Measurements from ENCODE around the gene CACNA2D1. TPM values are rescaled to one million over a fixed set of nuclear protein-coding genes. Genes with fewer than 3 reads are reported as not detected.

Gene CACNA2D1
- total RNA-seq, 4 donors from 2014 or later: 30.6 to 60.0 (median 45.7) TPM

DNA sequence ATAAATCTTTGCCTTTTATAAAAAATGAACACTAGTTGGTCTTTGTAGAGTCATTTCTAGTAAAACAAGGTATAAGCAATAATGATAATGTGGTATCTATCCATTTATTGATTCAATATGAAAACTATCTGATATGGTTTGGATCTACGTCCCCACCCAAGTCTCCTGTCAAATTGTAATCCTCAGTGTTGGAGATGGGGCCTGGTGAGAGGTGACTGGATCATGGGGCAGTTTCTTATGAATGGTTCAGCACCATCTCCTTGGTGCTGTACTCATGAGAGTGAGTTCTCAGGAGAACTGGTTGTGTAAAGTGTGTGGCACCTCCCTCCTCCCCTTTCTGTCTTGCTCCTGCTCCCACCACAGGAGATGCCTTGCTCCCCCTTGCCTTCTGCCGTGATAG lies 288.8 kb downstream of the CACNA2D1 start:
- TF ChIP-seq EP300 (IDR thresholded peaks at IDR 0.05): no peak
- TF ChIP-seq, protein P1, sequence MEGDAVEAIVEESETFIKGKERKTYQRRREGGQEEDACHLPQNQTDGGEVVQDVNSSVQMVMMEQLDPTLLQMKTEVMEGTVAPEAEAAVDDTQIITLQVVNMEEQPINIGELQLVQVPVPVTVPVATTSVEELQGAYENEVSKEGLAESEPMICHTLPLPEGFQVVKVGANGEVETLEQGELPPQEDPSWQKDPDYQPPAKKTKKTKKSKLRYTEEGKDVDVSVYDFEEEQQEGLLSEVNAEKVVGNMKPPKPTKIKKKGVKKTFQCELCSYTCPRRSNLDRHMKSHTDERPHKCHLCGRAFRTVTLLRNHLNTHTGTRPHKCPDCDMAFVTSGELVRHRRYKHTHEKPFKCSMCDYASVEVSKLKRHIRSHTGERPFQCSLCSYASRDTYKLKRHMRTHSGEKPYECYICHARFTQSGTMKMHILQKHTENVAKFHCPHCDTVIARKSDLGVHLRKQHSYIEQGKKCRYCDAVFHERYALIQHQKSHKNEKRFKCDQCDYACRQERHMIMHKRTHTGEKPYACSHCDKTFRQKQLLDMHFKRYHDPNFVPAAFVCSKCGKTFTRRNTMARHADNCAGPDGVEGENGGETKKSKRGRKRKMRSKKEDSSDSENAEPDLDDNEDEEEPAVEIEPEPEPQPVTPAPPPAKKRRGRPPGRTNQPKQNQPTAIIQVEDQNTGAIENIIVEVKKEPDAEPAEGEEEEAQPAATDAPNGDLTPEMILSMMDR (IDR thresholded peaks at IDR 0.05): no peak
- no peak for TF ChIP-seq POLR2A (IDR thresholded peaks at IDR 0.05; ENCODE audit: low read depth)
- no peak for TF ChIP-seq POLR2AphosphoS5 (IDR thresholded peaks at IDR 0.05)
- no peak overlapping the region for H3K4me3 ChIP-seq
- H3K36me3 ChIP-seq: no peaks in the 10 kb centered on the region

DNA sequence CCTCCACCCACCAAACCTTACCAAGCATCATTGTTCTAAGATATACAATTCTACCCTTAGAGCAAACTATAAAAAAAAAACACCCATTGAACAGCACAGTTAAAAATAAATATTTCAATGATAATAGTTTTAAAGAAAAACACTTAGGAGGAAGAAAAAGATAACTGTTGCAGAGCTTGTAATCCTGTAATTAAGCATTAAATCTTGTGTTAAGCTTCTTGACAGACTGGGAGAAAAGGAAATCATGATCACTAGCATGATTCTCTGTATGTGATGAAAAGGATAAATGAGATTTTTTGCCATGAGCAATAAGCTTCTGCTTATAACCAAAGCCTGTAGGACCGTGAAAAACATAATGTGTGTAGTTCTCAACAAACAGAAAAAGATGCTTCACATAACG lies 289.8 kb downstream of the CACNA2D1 start:
- TF ChIP-seq, protein P1 (IDR thresholded peaks at IDR 0.05): no peak
- TF ChIP-seq POLR2A (IDR thresholded peaks at IDR 0.05; ENCODE audit: low read depth) (no peak), EP300 (IDR thresholded peaks at IDR 0.05) (no peak), POLR2AphosphoS5 (IDR thresholded peaks at IDR 0.05) (no peak)

More for the DNA sequence above, 288.8 kb downstream of the CACNA2D1 start:
- DNase-seq (ENCODE audit: extremely low spot score): no peak
- no peak overlapping the region for H3K27ac ChIP-seq (replicated peaks in 1 of 4)
- peaks cover 0 to 11% (median 4%) of the 10 kb centered on the region in 4 donors for H3K4me1 ChIP-seq
- no peaks in the 10 kb centered on the region for H3K9me3 ChIP-seq
- no peaks in the 10 kb centered on the region for H3K27me3 ChIP-seq
- intact Hi-C loops (cut with DNase I): no loop called here
- WGBS: 80% methylated on average over 2 of the region's 2 CpGs

DNA sequence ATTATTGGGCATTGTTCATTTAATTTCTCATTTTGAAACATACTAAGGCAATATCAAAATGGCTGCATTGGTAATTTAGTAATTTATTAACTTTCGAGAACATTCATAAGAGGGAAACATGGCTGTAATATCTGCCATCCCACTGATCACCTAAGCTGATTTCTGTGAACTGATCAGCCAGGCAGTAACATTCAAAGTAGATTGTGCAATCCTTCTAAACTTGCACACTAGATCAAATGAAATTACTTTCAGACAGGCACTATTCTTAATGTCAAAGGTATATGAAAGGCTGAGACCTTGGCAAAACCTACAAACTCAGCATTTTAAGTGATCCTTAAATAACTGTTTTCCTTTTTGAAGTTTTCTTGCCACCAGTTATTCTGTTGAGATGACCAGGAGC lies 290.7 kb downstream of the CACNA2D1 start:
- intact Hi-C loops (cut with DNase I): no loop called here
- Histone ChIP-seq H3K27ac (replicated peaks in 1 of 4) (no peak overlapping the region), H3K27me3 (no peaks in the 10 kb centered on the region), H3K36me3 (no peaks in the 10 kb centered on the region), H3K4me3 (no peak overlapping the region), H3K4me1 (peaks cover 0 to 11% (median 4%) of the 10 kb centered on the region in 4 donors), H3K9me3 (no peaks in the 10 kb centered on the region)
- WGBS: 96% methylated on average over 1 of the region's 1 CpG
- DNase-seq (ENCODE audit: extremely low spot score): no peak
- no peak for TF ChIP-seq POLR2A (IDR thresholded peaks at IDR 0.05; ENCODE audit: low read depth)
- no peak for TF ChIP-seq POLR2AphosphoS5 (IDR thresholded peaks at IDR 0.05)
- TF ChIP-seq, protein P1 (IDR thresholded peaks at IDR 0.05): no peak
- TF ChIP-seq EP300 (IDR thresholded peaks at IDR 0.05): no peak

More for the DNA sequence above, 289.8 kb downstream of the CACNA2D1 start:
- no peaks in the 10 kb centered on the region for H3K36me3 ChIP-seq
- intact Hi-C loops (cut with DNase I): no loop called here
- 75% methylated on average over 2 of the region's 2 CpGs for WGBS
- no peak for DNase-seq (ENCODE audit: extremely low spot score)
- H3K27me3 ChIP-seq: no peaks in the 10 kb centered on the region
- H3K9me3 ChIP-seq: no peaks in the 10 kb centered on the region
- H3K27ac ChIP-seq (replicated peaks in 1 of 4): no peak overlapping the region
- peaks cover 0 to 11% (median 4%) of the 10 kb centered on the region in 4 donors for H3K4me1 ChIP-seq
- H3K4me3 ChIP-seq: no peak overlapping the region

DNA sequence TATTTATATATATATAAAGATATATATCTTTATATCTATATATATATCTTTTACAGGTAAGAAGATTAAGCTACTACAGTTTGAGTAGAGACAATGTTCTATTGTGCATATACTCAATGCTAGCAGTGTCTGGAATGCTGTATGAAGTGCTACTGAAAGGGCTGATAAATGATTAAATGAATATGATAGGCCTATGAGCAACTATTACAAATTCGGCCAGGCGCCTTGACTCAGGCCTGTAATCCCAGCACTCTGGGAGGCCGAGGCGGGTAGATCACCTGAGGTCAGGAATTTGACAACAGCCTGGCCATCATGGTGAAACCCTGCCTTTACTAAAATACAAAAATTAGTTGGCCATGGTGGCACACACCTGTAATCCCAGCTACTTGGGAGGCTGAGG lies 297.1 kb downstream of the CACNA2D1 start:
- H3K27me3 ChIP-seq: no peaks in the 10 kb centered on the region
- H3K4me1 ChIP-seq: peaks cover 0 to 7% (median 3%) of the 10 kb centered on the region in 4 donors
- H3K36me3 ChIP-seq: no peaks in the 10 kb centered on the region
- no peaks in the 10 kb centered on the region for H3K9me3 ChIP-seq
- no peak overlapping the region for H3K4me3 ChIP-seq
- intact Hi-C loops (cut with DNase I): no loop called here
- no peak overlapping the region for H3K27ac ChIP-seq (replicated peaks in 1 of 4)
- no peak for DNase-seq (ENCODE audit: extremely low spot score)
- no peak for TF ChIP-seq POLR2AphosphoS5 (IDR thresholded peaks at IDR 0.05)
- 94% methylated on average over 4 of the region's 4 CpGs for WGBS

DNA sequence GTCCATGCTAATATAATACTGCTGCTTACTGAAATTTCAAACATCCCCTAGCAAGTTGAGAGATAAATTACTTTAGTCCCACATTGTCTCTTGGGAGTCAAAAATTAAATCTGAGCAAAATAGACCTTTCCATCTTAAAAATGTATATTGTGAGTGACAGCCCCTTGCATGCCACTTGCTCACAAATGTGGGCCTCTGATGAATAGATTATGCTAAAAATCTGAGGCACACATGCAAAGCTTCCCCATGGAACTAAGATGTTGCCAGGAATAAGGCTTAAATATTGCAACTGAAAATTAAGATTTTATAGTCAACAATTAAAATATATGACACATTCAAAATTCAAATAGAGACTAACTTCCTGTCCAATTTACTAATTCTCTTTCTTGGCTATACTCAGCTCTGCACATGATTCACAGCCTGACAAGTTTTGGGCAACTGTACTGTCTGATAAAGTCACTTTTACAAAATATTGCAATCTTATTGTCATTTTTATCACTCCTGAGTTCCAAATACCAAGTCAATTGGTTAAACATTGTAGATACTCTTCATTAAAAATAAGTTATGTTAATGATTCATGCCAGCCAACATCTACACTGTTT lies 301.2 kb downstream of the CACNA2D1 start:
- no peak for DNase-seq (ENCODE audit: extremely low spot score)
- Histone ChIP-seq H3K36me3 (no peaks in the 10 kb centered on the region), H3K4me1 (no peaks in the 10 kb centered on the region), H3K27me3 (no peaks in the 10 kb centered on the region), H3K4me3 (no peak overlapping the region), H3K27ac (replicated peaks in 1 of 4) (no peak overlapping the region), H3K9me3 (no peaks in the 10 kb centered on the region)
- intact Hi-C loops (cut with DNase I): no loop called here
- TF ChIP-seq, protein P1 (IDR thresholded peaks at IDR 0.05): no peak
- TF ChIP-seq POLR2A (IDR thresholded peaks at IDR 0.05; ENCODE audit: low read depth): no peak
- TF ChIP-seq POLR2AphosphoS5 (IDR thresholded peaks at IDR 0.05): no peak
- no peak for TF ChIP-seq EP300 (IDR thresholded peaks at IDR 0.05)
